ENCODE measurements around the gene AAK1.

AAK1 gene

DNA sequence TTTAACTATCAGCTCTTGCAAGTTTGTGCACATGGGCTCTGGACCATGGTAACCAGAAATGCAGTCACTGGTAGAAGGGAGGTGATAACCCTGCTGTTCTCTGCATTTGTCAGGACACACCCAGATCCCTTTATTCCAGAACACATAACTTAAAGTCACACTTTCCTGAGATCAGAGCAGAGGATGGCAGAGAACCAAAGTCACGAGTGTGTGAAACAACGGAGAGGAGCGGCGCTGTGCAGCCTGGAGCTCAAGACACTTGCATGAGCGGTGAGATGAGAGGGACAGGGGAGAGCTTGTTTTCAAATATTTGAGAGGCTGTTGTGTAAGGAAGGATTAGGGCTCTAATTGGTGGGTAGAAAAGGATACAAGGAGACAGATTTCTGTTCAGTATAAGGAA is 43.3 kb upstream of the AAK1 start:
- Histone ChIP-seq H3K4me3 (ENCODE audit: low read depth, low read length) (no peak overlapping the region), H3K27me3 (replicated peaks) (no peaks in the 10 kb centered on the region), H3K27ac (no peak overlapping the region), H3K36me3 (replicated peaks) (no peaks in the 10 kb centered on the region)
- DNase-seq: no peak
- in situ Hi-C loops (cut with HindIII; ENCODE audit: low pct_ligation_motif_present, low sequenced_read_pairs): no loop called here
- no peak for TF ChIP-seq CTCF (IDR thresholded peaks at IDR 0.05; ENCODE audit: low read depth, low read length, missing control alignments)

DNA sequence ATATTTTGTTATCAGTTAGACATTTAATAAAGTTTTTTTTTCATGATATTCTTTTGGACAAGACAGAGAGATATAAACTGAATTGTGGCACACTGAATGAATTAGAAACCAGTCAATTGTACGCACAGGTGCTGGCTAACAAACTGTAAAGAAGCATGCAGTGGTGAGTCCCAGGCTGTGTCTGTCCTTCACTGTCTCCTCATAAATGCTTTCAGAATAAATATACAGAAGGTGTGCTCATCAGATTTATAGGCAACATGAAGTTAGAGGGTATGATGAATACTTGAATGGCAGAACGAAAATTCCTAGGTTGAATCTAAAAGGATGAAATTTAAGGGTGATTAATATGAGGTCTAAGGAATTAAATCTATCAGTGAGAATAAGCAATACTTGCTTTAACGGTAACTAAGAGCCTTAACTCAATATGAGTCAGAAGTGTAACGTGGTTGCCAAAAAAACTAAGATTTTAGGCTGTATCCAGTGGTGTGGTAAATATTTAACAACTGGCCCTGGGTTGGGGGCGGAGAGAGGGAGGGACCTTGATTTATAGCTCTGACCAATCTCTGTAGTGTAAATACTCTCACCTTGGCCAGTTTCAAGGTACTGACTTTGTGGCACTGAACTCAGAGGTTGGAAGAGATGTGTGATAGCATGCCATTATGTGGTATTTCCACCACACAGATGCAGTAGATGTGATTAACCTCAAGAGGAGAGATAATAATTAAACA is 41.9 kb upstream of the AAK1 start:
- DNase-seq: no peak
- in situ Hi-C loops (cut with HindIII; ENCODE audit: low pct_ligation_motif_present, low sequenced_read_pairs): no loop called here

DNA sequence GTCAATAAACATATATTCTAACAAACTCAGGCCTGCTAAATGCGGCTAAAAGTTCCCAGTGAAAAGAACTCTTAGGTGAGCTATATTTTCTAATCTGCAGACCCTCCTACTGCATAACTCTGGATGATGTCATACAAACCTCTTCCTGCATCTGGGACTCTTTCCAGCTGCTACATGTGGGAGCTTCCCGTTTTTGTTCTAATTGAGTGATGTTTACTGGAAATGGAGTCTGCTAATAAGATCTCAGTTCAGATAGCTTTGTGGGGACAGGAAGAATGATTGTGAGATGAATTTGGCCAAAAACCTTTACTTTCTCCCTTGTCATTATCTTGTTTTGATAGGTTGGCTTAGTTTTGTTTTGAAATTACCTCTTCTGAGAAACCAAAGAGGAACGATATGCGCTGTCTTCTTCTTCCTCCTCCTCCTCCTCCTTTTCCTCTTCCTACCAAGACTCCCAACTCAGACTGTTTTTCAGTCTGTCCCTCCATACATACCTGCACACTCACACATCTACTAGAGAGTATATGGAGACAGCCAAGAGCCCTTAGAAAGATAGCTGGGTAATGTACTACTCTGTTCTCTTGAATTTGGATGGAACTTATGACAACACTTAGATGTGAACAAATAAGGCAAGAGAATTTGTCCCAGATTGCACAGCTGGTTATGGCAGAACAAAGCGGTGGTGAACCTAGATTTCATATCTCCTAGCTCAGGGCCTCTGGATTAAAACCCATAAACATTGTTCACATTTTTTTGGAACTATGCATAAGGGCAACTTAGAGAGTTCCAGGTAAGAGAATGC is 39.8 kb upstream of the AAK1 start:
- H3K27ac ChIP-seq: peak overlapping the region; percentile 14
- DNase-seq: peak; percentile 64
- in situ Hi-C loops (cut with HindIII; ENCODE audit: low pct_ligation_motif_present, low sequenced_read_pairs): no loop called here

More for the DNA sequence above, 41.9 kb upstream of the AAK1 start:
- no peaks in the 10 kb centered on the region for H3K36me3 ChIP-seq (replicated peaks)
- H3K27ac ChIP-seq: no peak overlapping the region
- H3K4me3 ChIP-seq (ENCODE audit: low read depth, low read length): no peak overlapping the region
- H3K27me3 ChIP-seq (replicated peaks): no peaks in the 10 kb centered on the region
- no peak for TF ChIP-seq CTCF (IDR thresholded peaks at IDR 0.05; ENCODE audit: low read depth, low read length, missing control alignments)

GRCh38 chr2:69682525-69682924 is 39.0 kb upstream of the AAK1 start:
- TF ChIP-seq CTCF (IDR thresholded peaks at IDR 0.05; ENCODE audit: low read depth, low read length, missing control alignments): no peak
- Histone ChIP-seq H3K27ac (no peak overlapping the region), H3K4me3 (ENCODE audit: low read depth, low read length) (no peak overlapping the region), H3K27me3 (replicated peaks) (no peaks in the 10 kb centered on the region), H3K36me3 (replicated peaks) (no peaks in the 10 kb centered on the region)
- in situ Hi-C loops (cut with HindIII; ENCODE audit: low pct_ligation_motif_present, low sequenced_read_pairs): no loop called here
- no peak for DNase-seq

More for the DNA sequence above, 39.8 kb upstream of the AAK1 start:
- Histone ChIP-seq H3K4me3 (ENCODE audit: low read depth, low read length) (no peak overlapping the region), H3K36me3 (replicated peaks) (no peaks in the 10 kb centered on the region), H3K27me3 (replicated peaks) (no peaks in the 10 kb centered on the region)
- no peak for TF ChIP-seq CTCF (IDR thresholded peaks at IDR 0.05; ENCODE audit: low read depth, low read length, missing control alignments)

DNA sequence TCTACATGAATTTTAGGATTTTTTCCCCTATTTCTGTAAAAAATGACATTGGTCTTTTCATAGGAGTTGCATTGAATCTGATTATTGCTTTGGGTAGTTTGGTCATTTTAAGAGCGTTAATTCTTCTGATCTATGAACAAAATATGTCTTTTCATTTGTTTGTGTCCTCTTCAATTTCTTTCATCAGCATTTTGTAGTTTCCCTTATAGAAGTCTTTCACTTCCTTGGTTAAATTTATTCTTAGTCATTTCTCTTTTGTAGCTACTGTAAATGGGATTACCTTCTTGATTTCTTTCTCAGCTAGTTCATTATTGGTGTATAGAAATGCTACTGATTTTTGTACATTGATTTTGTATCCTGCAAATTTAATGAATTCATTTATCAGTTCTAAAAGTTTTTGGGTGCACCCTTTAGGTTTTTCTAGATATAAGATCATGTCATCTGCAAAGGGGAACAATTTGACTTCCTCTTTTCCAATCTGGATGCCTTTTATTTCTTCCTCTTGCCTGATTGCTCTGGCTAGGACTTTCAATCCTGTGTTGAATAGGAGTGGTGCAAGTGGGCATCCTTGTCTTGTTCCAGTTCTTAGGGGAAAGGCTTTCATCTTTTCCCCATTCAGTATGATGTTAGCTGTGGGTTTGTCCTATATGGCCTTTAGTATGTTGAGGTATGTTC is 36.6 kb upstream of the AAK1 start:
- no peak for TF ChIP-seq CTCF (IDR thresholded peaks at IDR 0.05; ENCODE audit: low read depth, low read length, missing control alignments)
- in situ Hi-C loops (cut with HindIII; ENCODE audit: low pct_ligation_motif_present, low sequenced_read_pairs): no loop called here
- H3K36me3 ChIP-seq (replicated peaks): no peaks in the 10 kb centered on the region
- no peaks in the 10 kb centered on the region for H3K27me3 ChIP-seq (replicated peaks)
- no peak overlapping the region for H3K27ac ChIP-seq
- no peak for DNase-seq
- H3K4me3 ChIP-seq (ENCODE audit: low read depth, low read length): no peak overlapping the region
